Keratinocyte (primary cell): ENCODE results near the gene LRRC4. TPM values are rescaled to one million over a fixed set of nuclear protein-coding genes. Genes with fewer than 3 reads are reported as not detected.

Experiments used
- DNase-seq: peaks from one replicate; pipeline ENCODE4 v3.0.0-alpha.2; 2011; ENCODE audit warnings: low read depth, missing footprints, low spot score
- FAIRE-seq: peaks from 2 replicates; lab custom pipeline; 2011; peaks lifted over from hg19 to GRCh38; lab: Jason Lieb, UNC
- H2AFZ ChIP-seq: 2 replicates; pipeline ENCODE4 v1.6.0; 2012; ENCODE audit warnings: low read length, control low read depth, inconsistent platforms; ENCODE audit not compliant: control insufficient read depth
- H3K27ac ChIP-seq: 2 replicates; pipeline ENCODE4 v1.5.1; 2011; ENCODE audit warnings: low read length; ENCODE audit not compliant: control insufficient read depth, insufficient read depth
- H3K27me3 ChIP-seq: 3 replicates; pipeline ENCODE4 v1.6.0; 2011; ENCODE audit warnings: low read length; ENCODE audit not compliant: control insufficient read depth, insufficient read depth; ENCODE audit errors: extremely low read depth
- H3K36me3 ChIP-seq, 2 experiments: 2 replicates in 1 of 2; 3 replicates in 1 of 2; pipeline ENCODE4 v1.5.1; 2011; ENCODE audit warnings: low read length in 2 of 2, mild to moderate bottlenecking in 1 of 2; ENCODE audit not compliant: control insufficient read depth in 2 of 2, insufficient read depth in 2 of 2; ENCODE audit errors: extremely low read depth in 1 of 2
- H3K4me1 ChIP-seq: 3 replicates; pipeline ENCODE4 v1.5.1; 2011; ENCODE audit warnings: low read length; ENCODE audit not compliant: control insufficient read depth, insufficient read depth; ENCODE audit errors: extremely low read depth
- H3K4me2 ChIP-seq: 3 replicates; pipeline ENCODE4 v1.6.0; 2011; ENCODE audit warnings: low read depth, low read length; ENCODE audit not compliant: control insufficient read depth, insufficient read depth; ENCODE audit errors: extremely low read depth
- H3K4me3 ChIP-seq, 3 experiments: fragments of 200-600 bp in 1 of 3; sonication (generic) in 1 of 3; 2 replicates in 2 of 3; 3 replicates in 1 of 3; pipeline ENCODE4 v1.5.1; 2011 to 2016; ENCODE audit warnings: low read length in 3 of 3, mild to moderate bottlenecking in 3 of 3, control low read depth in 2 of 3, inconsistent platforms in 1 of 3, low read depth in 1 of 3, mixed read lengths in 1 of 3, mixed run types in 1 of 3, moderate library complexity in 1 of 3; ENCODE audit not compliant: control insufficient read depth in 2 of 3, insufficient read depth in 2 of 3; ENCODE audit errors: extremely low read depth in 1 of 3
- H3K79me2 ChIP-seq: 2 replicates; pipeline ENCODE4 v1.6.0; 2012; ENCODE audit warnings: low read length; ENCODE audit not compliant: control insufficient read depth, insufficient read depth
- H3K9ac ChIP-seq: 3 replicates; pipeline ENCODE4 v1.6.0; 2011; ENCODE audit warnings: low read length; ENCODE audit not compliant: control insufficient read depth, insufficient read depth; ENCODE audit errors: extremely low read depth
- H3K9me1 ChIP-seq: 3 replicates; pipeline ENCODE4 v1.6.0; 2011; ENCODE audit warnings: low read length; ENCODE audit not compliant: control insufficient read depth, insufficient read depth; ENCODE audit errors: extremely low read depth
- H3K9me3 ChIP-seq: 2 replicates; pipeline ENCODE4 v1.5.1; 2012; ENCODE audit warnings: low read depth, low read length; ENCODE audit not compliant: control insufficient read depth
- H4K20me1 ChIP-seq: 3 replicates; pipeline ENCODE4 v1.6.0; 2011; ENCODE audit warnings: low read length; ENCODE audit not compliant: control insufficient read depth, insufficient read depth; ENCODE audit errors: extremely low read depth
- CTCF ChIP-seq, 3 experiments: IDR thresholded peaks in 1 of 3; conservative IDR thresholded peaks in 1 of 3; optimal IDR thresholded peaks in 1 of 3; 2 replicates in 2 of 3; 3 replicates in 1 of 3; pipeline versions ENCODE3 to v1.5.1; 2011; ENCODE audit warnings: low read length in 3 of 3, mild to moderate bottlenecking in 3 of 3, moderate library complexity in 2 of 3, control low read depth in 1 of 3, inconsistent platforms in 1 of 3; ENCODE audit not compliant: insufficient read depth in 2 of 3; ENCODE audit errors: extremely low read depth in 1 of 3
- EZH2 ChIP-seq: IDR thresholded peaks from one replicate; pipeline ENCODE4 v1.6.1; 2012; ENCODE audit warnings: inconsistent platforms, mild to moderate bottlenecking, low read length, moderate library complexity
- dilution Hi-C: fragments of 300-500 bp; cut with MboI; formaldehyde crosslinking; loops from one replicate; pipeline ENCODE4 v1.7.0; 2020; ENCODE audit warnings: low sequenced_read_pairs; ENCODE audit not compliant: extremely low pct_ligation_motif_present
- polyA plus RNA-seq, 5 experiments: library from polyadenylated mRNA; depleted of rRNA in 3 of 5; stranded (reverse) in 3 of 5; stranded (forward) in 1 of 5; unstranded in 1 of 5; fragments of >200 nt; gene quantifications; 1 replicate in 1 of 5; 2 replicates in 3 of 5; 3 replicates in 1 of 5; pipeline versions ENCODE4 v1.2.1 to v1.2.3, GENCODE V29; 2011 to 2012; ENCODE audit warnings: missing spikeins in 2 of 5, low read depth in 1 of 5, low replicate concordance in 1 of 5

Gene LRRC4
- polyA plus RNA-seq, 1 donor (not counting 4 experiments of a cell fraction or from before 2014, with no cell fraction given) = 0.07 TPM

- H3K4me2 ChIP-seq = no peak overlapping the region
- H3K27me3 ChIP-seq = no peaks in the 10 kb centered on the region
- dilution Hi-C loops = no loop called here
- H3K9me1 ChIP-seq = no peaks in the 10 kb centered on the region
- no peak overlapping the region for H3K9ac ChIP-seq
- H3K27ac ChIP-seq = no peak overlapping the region
- no peak for DNase-seq
- H4K20me1 ChIP-seq = peaks cover 12% of the 10 kb centered on the region
- no peak for FAIRE-seq
- H3K36me3 ChIP-seq = peaks cover 3 to 8% of the 10 kb centered on the region in 2 experiments
- no peak overlapping the region for H2AFZ ChIP-seq
- H3K79me2 ChIP-seq = peaks cover 5% of the 10 kb centered on the region
- H3K9me3 ChIP-seq = no peaks in the 10 kb centered on the region
- H3K4me1 ChIP-seq = peaks cover 4% of the 10 kb centered on the region
- TF ChIP-seq EZH2 (no peak), CTCF (optimal IDR thresholded peaks at IDR 0.05 in 1 of 3, IDR thresholded peaks at IDR 0.05 in 1 of 3, conservative IDR thresholded peaks at IDR 0.05 in 1 of 3; ENCODE audit: extremely low read depth in 1 of 3, insufficient read depth in 2 of 3, low read length in 3 of 3) (no peak)
- no peak overlapping the region for H3K4me3 ChIP-seq
Observed at GRCh38 chr7:128032605-128033235, 1.5 kb upstream of the LRRC4 start.

GRCh38 chr7:128031901-128032604 is 816 bp upstream of the LRRC4 start:
- Histone ChIP-seq H3K9ac (peak overlapping the region; percentile 28), H3K9me3 (no peaks in the 10 kb centered on the region), H3K4me3 (peak overlapping the region in 2 of 3 experiments; percentile 9 to 29), H3K9me1 (no peaks in the 10 kb centered on the region), H3K27me3 (no peaks in the 10 kb centered on the region), H4K20me1 (peaks cover 12% of the 10 kb centered on the region), H3K27ac (no peak overlapping the region), H2AFZ (no peak overlapping the region), H3K36me3 (peaks cover 4 to 8% of the 10 kb centered on the region in 2 experiments), H3K4me1 (peaks cover 4% of the 10 kb centered on the region), H3K4me2 (peak overlapping the region; percentile 57), H3K79me2 (peaks cover 5% of the 10 kb centered on the region)
- FAIRE-seq (no peak), DNase-seq (peak; percentile 38)
- TF ChIP-seq EZH2 (no peak), CTCF (optimal IDR thresholded peaks at IDR 0.05 in 1 of 3, IDR thresholded peaks at IDR 0.05 in 1 of 3, conservative IDR thresholded peaks at IDR 0.05 in 1 of 3; ENCODE audit: extremely low read depth in 1 of 3, insufficient read depth in 2 of 3, low read length in 3 of 3) (peak; percentile 27 to 45 (median 38))
- dilution Hi-C loops = no loop called here
